Spleen (tissue), 7 donors: ENCODE measurements around the gene FAM216B.

Experiments used
- CTCF ChIP-seq, 11 experiments: fragments of 200-600 bp in 7 of 11; fragments of 450-650 bp in 4 of 11; sonication (generic) in 4 of 11; IDR thresholded peaks in 8 of 11; conservative IDR thresholded peaks in 3 of 11; 1 replicate in 7 of 11; 2 replicates in 4 of 11; pipeline versions ENCODE4 v1.4.0 to v1.8.0; 2016 to 2021; ENCODE audit warnings: antibody characterized with exemption in 11 of 11, inconsistent platforms in 4 of 11, mild to moderate bottlenecking in 1 of 11
- POLR2A ChIP-seq, 3 donors: fragments of 450-650 bp; IDR thresholded peaks; one replicate each; pipeline ENCODE4 v1.5.1; 2017; ENCODE audit warnings: antibody characterized with exemption in 3 of 3, mild to moderate bottlenecking in 1 of 3
- POLR2AphosphoS5 ChIP-seq, 3 donors: sonication (generic); formaldehyde crosslinking; IDR thresholded peaks; one replicate each; pipeline ENCODE4 v1.5.1; 2017; ENCODE audit warnings: antibody characterized with exemption in 3 of 3
- donor health status: DM: no; HTN: no; CAD: no; lungs with moderate emphysema.
- donor health status: DM: no; HTN: no; CAD: no.
- donor health status: DM: no; HTN: no; CAD: no.

GRCh38 chr13:42746866-42747265, 34.5 kb upstream of the FAM216B start:
- no peak for TF ChIP-seq CTCF (IDR thresholded peaks at IDR 0.05 in 8 of 11, conservative IDR thresholded peaks at IDR 0.05 in 3 of 11)
- no peak for TF ChIP-seq POLR2AphosphoS5 (IDR thresholded peaks at IDR 0.05)
- no peak for TF ChIP-seq POLR2A (IDR thresholded peaks at IDR 0.05)
